Measurements from ENCODE around the gene DGKD.
"Not testable (repeated sequence)": the region's sequence is repeated elsewhere in the genome, so short reads cannot be mapped to it uniquely, and the experiment has no call there.

DGKD gene, protein sequence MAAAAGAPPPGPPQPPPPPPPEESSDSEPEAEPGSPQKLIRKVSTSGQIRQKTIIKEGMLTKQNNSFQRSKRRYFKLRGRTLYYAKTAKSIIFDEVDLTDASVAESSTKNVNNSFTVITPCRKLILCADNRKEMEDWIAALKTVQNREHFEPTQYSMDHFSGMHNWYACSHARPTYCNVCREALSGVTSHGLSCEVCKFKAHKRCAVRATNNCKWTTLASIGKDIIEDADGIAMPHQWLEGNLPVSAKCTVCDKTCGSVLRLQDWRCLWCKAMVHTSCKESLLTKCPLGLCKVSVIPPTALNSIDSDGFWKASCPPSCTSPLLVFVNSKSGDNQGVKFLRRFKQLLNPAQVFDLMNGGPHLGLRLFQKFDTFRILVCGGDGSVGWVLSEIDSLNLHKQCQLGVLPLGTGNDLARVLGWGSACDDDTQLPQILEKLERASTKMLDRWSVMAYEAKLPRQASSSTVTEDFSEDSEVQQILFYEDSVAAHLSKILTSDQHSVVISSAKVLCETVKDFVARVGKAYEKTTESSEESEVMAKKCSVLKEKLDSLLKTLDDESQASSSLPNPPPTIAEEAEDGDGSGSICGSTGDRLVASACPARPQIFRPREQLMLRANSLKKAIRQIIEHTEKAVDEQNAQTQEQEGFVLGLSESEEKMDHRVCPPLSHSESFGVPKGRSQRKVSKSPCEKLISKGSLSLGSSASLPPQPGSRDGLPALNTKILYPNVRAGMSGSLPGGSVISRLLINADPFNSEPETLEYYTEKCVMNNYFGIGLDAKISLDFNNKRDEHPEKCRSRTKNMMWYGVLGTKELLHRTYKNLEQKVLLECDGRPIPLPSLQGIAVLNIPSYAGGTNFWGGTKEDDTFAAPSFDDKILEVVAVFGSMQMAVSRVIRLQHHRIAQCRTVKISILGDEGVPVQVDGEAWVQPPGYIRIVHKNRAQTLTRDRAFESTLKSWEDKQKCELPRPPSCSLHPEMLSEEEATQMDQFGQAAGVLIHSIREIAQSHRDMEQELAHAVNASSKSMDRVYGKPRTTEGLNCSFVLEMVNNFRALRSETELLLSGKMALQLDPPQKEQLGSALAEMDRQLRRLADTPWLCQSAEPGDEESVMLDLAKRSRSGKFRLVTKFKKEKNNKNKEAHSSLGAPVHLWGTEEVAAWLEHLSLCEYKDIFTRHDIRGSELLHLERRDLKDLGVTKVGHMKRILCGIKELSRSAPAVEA

DNA sequence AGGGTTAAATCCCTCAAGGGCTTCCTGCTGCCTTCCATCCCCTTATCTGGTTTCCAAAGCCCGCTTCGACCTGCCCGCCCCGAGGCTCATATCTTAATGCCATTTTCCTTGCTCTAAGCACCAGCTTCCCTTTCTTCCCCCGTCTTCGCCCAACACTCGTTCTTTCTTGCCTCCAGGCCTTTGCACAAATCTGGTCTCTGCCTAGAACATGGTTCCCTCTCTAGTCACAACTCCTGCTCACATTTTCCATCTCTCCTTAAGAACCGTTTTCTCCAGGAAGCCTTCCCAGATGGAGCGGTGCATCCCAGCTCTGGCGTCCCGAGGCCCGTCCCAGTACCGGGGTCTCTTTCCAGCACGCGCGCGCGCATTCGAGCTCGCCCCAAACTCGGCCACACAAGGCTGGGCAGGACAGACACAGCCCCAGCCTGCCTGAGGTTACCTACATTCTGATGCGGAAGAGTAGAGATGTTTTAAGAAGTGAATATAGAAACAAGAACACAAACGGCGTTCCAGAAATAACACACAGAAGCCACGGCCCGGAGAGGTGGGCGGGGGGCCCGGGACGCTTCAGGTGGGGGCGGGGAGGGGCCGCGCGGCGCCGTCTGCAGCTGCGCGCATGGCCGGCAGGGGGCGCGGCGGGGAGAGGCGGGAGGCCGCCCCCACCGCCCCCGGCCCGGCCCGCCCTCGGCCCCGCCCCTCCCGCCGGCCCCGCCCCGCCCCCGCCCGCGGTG is at the start of gene DGKD:
TSS of gene DGKD (plus strand) at position 726 of the 731 bp plus-strand sequence. CDS start 25 bp downstream, outside the sequence.
- peak; percentile 22 for DNase-seq

DNA sequence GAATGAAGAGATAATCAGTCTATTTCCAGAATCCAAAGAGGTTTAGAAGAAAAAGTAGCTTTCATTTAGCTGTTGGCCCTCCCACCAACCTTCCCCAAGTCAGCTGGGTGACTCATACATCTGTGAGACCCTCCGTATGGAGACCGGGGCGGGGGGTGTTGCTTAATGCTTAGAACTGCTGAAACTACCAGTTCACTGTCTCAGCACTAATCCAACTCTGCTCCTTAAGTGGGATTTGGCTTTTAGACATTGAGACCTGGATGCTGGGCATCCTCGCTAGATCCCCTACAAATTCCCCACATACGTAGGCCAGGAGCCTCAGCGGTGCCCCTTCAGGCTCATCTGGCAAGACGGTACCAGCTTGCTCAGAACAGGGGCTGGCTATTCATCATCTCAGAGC is 46.7 kb upstream of the DGKD start, which contains the start of gene SAG:
TSS of gene SAG (plus strand) at position 252 of the 400 bp plus-strand sequence. CDS start 1,374 bp downstream, outside the sequence.
- no peak for DNase-seq

DNA sequence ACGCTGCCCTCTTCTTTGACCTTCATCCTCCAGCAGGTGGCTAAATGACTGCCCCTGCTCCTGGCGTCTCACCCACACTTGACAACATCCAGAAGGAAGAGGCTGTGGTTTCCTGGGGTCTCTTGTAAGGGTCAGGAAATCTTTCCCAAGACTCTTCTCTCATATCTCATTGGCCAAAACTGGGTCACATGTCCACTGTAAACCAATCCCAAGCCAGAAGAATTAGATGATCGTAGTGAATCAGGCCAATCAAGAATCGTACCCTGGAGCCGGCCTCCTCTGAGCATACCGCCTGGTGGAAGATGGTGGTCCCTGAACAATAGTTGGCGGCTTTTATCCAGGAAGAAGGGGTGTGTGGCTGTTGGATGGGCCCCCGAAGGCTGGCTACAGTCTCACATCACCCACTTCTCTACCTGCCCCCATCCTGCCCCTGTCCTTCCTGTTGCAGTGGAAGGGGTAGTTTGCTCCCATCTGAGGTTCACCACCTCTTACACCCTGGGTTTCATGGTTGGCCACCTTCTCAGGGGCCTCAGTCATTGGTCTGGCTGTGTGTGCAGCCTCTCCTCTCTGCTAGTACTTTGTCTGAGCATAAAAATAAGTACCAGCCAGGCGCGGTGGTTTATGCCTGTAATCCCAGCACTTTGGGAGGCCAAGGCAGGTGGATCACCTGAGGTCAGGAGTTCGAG is 42.9 kb upstream of the DGKD start:
- DNase-seq = no peak

DNA sequence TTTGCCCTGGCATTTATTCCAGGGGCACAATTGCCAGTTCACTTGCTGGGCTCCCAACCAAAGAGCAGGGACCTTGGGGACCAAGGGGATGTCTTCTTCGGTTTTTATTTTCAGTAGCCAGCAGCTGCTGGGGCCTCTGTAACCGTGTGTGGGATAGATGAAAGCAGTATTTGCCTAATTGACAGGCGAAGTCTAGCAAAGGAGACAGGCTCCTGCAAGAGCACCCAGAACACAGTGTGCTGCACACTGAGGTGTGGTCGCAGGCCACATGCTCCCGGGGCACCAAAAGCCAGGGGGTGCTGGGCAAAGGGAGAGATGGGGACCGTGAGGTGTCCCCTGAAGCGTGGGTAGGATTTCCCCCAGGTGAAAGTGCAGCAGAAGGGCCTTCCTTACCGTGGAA is 41.4 kb upstream of the DGKD start:
- no peak for DNase-seq

DNA sequence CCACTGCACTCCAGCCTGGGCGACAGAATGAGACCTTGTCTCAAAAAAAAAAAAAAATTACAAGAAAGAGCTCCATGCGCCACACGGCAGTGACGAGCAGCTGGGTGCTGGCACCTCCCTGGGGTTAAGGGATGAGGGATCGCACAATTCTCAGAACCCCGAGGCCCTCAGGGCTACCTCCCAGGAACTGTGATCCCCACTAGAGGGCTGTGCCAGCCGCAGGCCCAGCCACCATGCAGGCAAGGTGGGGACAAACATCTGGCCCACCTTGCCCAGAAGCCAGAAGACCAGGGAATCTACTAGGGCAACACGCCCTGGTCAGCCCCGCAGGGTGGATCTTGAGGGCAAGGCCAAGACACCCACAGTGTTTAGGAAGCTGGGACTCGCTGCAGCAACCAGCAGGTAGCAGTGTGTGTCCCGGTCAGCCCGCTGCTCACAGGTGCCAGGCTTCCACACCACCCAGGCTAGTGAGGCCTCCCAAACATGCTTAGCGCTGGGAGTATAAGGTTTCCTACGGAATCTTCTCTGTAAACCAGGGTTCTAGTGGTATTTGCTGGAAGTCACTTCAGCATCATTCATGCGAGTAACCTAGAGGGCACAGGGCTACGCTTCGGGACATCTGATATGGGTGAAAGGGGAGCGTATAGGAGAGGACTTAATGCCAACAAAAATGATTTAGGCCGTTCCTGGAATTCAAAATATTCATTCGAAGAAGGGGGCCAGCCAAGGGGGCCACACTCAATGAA is 39.9 kb upstream of the DGKD start:
- DNase-seq = no peak

DNA sequence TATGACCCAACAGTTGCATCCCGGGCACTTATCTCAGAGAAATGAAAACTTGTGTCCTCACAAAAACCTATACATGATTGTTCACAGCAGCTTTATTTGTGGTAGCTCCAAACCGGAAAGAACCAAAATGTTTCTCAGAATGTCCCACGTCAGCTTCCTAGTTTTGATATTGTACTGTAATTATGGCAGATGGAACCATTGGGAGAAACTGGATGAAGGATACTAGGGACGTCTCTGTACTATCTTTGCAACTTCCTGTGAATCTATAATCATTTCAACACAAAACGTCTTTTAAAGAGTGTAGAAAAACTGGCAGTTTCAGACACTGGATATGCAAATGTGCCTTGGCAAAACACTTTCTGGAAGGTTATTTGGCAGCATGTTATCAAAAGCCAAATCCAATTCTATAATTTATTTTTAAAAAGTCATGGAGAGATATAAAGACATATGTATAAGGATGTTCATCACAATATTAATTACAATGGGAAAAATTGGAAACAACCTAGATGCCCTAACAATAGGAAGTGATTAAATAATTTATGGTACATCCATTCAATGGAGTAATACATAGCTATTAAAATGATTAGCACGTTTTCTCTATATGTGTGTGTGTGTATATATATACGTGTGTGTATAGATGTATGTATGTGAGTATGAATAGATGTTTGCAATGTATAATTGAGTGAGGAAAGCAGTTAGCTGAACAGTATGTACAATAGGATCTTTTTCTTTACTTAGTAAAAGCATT is 36.9 kb upstream of the DGKD start:
- no peak for DNase-seq

DNA sequence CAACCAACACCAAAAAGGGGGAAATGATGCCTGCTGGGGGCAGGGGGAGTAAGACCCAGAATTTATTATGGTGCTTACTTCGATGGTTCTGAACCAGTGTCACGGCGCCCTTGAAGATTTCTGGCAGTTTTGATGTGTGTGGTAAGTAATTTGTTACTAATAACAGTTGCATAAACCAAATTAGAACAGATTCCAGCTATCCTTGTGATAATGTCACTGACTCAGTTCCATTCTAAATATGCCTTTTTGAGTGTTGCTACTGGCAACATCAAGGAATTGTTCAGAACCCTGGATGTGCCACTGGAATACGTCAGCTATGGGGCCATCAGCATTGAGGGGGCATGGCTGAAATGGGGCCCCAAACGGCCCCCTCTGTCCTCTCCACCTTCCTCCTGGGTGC is 35.0 kb upstream of the DGKD start:
- no peak for DNase-seq

DNA sequence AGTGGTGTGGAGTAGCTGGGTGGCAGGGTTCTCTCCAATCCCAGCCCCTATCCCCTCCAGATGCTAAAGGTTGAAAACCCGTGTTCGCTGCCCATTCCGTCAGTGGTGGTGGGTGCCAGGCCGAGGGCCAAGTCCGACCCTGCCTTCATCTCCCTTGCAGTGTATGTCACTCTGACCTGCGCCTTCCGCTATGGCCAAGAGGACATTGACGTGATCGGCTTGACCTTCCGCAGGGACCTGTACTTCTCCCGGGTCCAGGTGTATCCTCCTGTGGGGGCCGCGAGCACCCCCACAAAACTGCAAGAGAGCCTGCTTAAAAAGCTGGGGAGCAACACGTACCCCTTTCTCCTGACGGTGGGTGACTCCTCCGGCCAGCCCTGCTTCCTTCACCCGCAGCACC is 33.8 kb upstream of the DGKD start:
- DNase-seq = no peak

DNA sequence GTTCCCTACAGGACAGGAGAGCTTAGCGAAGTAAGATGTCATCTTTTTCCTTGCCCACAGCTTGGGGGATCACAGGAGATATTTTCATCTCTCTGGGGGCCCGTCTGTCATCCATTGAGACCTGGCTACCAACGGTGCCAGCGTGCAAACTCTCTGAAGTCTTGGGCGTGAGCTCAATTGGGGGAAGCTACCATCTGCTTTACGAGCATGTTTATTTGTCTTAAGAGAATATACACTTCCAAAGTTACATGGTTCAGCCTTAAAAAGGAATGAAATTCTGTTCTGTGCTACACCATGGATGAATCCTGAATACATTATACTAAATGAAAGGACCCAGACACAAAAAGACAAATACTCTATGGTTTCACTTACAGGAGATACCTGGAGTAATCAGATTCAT is 33.1 kb upstream of the DGKD start:
- no peak for DNase-seq

DNA sequence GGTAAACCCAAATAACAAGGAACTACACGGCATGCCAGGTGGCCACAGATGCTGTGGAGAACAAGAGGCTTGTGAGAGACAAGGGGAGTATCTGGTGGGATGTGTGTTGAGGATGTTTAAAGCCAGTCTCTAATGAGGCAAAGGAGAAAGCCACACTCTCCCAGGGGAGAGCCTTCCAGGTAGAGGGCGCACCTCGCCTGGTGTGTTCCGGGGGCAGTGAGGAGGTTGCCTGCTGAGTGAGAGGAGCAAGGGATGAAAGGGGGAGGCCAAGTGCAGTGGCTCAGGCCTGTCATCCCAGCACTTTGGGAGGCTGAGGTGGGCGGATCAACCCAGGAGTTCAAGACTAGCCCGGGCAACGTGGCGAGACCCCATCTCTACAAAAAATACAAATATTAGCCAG is 30.4 kb upstream of the DGKD start:
- DNase-seq = no peak

DNA sequence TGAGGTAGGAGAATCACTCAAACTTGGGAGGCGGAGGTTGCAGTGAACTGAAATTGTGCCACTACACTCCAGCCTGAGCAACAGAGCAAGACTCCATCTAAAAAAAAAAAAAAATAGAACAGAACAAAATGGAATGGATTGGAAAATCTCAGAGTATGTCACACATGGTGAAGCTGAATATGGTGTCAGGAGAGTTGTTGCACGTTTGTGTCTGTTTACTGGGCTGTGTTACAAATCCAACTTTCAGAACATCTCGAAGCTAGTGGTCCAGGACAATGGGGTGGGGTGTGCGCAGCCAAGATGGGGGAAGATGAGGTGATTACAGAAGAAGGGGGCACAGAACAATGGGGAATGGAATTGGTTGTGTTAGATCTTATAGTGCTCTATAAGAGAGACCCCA is 29.0 kb upstream of the DGKD start:
- no peak for DNase-seq

DNA sequence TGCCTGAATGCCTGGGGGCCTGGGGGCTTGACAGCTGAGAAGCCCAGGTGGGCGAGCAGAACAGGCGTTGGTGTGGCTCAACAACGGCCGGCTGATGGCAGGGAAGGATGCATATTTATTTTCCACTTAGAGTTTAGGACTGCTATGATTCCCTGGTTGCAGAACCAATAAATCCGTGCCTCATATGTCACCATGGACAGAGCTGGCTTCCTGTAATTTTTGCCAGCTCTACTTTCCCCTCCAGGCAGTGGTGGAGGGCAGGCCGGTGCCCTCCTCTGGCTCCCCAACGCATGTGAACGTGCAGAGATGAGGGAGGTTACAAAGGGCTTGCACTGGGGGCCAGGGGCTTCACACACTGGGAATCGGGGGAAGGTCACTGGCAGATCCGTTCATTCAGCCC is 28.5 kb upstream of the DGKD start:
- DNase-seq = no peak

DNA sequence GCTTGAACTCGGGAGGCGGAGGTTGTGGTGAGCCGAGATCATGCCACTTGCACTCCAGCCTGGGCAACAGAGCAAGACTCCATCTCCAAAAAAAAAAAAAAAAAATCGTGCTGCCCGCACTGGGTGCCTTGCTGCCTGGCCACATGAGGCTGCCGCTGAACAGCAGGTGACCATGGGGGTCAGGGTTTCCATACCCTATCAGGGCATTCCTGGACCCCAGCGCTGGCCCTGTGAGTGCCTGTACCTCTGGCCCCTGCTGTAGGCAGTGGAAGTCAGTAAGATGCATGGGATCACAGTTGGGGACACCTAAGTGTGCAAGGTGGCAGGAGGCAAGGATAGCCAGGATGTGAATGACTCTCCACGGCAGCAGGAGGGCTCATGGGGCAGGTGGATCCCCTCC is 27.8 kb upstream of the DGKD start:
- no peak for DNase-seq

DNA sequence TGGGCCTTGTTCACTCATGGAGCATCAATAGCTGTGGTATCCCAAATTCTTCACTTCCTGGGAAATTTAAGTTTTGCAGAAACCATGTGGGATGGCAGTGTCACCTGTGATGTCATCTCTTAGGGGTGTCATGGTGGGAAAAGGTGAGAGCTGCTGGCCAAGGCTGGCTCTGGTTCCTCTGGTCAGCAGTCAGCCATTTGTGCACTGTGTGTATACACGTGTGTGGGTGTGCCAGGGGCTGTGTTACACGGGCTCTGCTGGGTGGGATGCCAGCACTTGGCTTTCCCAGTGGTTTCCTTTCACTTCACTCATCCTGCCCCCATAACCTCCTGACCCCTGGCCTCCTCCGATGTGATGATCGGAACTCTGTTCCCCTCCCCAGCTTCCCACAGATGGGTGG is 25.4 kb upstream of the DGKD start:
- no peak for DNase-seq

DNA sequence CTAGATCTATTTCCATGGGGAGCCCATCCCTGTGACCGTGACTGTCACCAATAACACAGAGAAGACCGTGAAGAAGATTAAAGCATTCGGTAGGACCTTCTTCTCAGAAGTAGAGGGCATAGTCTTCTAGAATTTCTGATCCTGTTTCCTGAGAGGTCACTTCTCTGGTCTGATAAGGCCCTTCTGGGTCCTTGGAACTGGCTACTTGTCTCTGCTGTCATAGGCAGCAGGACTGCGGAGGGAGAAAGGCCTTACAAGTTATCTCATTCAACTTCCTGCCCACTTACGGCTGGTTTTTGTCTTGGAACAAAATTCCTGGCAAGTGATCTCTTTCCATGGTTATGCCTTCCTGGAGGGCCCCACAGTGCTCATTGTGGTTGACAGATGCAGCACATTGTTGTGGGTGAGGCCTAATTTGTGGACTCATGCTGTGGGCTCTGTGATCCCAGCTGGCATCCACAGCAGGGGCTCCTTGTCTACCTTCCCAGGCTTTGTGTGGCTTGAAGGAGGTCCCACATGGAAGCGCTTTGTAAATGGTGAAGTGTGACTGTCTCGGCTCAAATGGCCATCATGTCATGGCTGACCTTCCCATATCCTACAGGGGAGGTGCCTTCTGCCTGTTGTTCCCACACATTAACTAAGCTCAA is 24.7 kb upstream of the DGKD start:
- no peak for DNase-seq

DNA sequence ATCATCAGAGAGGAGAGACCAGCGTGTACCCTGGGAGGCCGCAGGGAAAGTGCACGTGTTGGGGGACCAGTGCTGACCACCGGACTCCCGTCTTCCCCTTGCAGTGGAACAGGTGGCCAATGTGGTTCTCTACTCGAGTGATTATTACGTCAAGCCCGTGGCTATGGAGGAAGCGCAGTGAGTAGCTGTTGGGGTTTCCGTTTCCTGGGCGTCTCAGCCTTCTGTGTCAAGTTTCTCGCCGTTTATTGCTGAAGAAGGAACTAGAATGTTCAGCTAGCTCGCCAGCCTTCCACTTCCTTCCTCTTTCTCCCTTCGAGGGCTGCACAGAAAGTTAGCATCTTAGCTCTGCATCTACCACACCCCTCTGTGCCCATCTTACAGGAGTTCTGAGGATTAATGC is 22.8 kb upstream of the DGKD start:
- no peak for DNase-seq

DNA sequence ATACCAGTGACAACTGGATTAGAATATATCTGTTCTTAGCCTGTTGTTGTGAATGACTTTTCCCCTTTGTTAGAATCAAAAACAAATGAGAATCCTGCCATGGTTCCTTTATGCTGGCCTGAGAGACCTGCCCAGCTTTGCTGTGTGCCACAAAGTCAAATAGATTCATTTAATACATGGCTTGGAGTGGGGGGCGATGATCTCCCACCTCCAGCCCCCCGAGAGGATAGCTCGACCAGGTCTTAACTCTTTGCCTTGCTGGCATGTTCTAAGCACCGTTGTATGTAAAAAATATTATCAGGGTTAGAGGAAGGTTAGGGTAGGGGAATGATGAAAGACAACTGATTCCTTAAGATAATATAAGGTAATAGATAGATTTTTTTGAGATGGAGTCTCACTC is 22.2 kb upstream of the DGKD start:
- DNase-seq = no peak

DNA sequence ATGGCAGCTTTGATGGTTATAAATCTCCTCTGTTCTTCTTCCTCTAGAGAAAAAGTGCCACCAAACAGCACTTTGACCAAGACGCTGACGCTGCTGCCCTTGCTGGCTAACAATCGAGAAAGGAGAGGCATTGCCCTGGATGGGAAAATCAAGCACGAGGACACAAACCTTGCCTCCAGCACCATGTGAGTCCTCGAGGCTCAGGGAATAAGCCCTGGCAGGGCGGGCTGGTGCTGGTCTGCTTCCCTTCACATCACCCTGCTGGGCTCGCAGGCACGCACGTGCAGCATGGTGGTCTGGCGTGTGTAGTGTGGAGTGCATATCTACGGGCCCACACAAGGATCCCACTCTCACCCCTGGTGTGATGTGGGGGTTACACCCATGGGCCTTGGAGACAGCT is 19.4 kb upstream of the DGKD start:
- no peak for DNase-seq

DNA sequence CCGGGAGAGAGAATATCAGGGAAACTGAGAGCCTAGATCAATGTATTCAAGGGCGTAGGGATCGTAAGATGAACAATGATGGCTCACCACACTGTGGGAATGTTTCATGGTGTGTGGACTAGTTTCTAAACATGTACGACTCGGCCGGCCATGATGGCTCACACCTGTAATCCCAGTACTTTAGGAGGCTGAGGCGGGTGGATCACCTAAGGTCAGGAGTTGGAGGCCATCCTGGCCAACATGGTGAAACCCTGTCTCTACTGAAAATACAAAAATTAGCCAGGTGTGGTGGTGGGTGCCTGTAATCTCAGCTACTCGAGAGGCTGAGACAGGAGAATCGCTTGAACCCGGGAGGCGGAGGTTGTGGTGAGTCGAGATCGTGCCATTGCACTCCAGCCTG is 18.2 kb upstream of the DGKD start:
- DNase-seq = not testable (repeated sequence)

DNA sequence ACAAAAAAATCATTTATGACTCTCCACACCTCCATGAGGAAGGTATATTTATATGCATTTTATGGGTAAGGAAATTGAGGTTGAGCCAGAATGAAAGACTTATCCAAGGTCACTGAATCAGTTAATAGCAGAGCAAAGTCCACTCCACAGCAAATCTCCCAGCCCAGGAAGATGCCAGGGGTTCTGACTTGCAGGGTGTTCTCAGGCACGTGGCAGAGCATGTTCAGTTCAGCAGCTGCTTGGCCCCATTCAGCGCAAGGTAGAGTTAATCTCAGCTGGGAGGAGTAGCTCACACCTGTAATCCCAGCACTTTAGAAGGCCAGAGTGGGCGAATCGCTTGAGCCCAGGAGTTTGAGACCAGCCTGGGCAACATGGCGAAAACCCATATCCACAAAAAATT is 17.8 kb upstream of the DGKD start:
- no peak for DNase-seq

Measured in NCI-H1105 (cell line).